Stimulated activated CD8-positive, alpha-beta memory T cell treated with anti-CD3 and anti-CD28 coated beads, Interleukin-7, amount 100 ng/mL, for 48 hours (primary cell): ENCODE results near the gene VCL.
"Not testable (repeated sequence)": the region's sequence is repeated elsewhere in the genome, so short reads cannot be mapped to it uniquely, and the experiment has no call there.

Source experiments
- DNase-seq, 2 donors: peaks; one replicate each; pipeline ENCODE4 v3.0.0-alpha.2; 2020; ENCODE audit warnings: low read depth in 1 of 2; ENCODE audit errors: extremely low read depth in 1 of 2

The VCL gene

DNA sequence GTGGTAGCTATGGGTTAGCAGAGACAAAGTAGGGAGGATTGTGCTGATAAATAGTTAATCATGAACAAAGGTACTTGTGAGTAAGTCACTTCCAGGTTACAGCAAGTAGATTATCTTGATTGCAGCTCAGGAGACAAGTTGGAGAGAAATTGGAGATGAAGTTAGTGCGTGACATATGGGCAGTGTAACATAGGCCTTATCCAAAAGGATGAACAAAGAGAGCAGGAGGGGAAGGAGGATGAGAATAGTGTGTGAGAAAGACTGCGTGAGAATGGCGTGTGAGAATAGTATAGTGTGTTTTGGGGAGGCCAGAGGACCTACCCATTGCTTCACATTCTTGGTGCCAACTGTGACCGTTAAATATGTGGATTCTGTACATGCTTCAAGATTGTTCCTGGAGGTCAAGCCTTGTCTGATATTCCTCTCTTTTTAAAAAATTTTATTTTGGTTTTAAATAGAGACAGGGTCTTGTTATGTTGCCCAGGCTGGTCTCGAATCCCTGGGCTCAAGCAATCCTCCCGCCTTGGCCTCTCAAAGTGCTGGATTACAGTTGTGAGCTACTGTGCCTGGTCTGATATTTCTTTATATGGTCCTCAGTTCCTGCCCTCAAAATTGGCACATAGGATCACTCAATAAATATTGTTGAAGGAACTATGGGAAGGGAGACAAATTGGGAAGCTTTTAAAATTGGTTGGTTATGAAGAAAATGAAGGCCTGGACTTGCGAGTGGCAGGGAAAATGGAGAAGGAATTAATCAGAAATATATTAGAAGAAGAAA is 3.2 kb downstream of the VCL start:
- no peak for DNase-seq

DNA sequence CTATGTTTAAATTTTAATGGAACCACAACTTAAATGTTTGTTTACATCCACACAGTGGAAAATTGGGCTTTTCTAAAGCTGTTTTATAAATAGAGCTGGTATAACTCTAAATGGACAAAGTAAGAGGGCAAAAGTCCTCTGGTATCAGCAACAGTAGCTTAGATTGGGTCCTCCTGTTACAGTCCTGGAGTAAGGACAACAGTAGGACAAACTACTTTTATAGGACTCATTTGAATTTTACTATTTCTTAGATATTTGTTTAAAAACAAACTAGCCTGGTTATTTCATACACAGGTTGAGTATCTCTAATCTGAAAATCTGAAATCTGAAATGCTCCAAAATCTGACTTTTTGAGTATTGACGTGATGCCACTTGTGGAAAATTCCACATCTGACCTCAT is 8.4 kb downstream of the VCL start:
- no peak for DNase-seq

DNA sequence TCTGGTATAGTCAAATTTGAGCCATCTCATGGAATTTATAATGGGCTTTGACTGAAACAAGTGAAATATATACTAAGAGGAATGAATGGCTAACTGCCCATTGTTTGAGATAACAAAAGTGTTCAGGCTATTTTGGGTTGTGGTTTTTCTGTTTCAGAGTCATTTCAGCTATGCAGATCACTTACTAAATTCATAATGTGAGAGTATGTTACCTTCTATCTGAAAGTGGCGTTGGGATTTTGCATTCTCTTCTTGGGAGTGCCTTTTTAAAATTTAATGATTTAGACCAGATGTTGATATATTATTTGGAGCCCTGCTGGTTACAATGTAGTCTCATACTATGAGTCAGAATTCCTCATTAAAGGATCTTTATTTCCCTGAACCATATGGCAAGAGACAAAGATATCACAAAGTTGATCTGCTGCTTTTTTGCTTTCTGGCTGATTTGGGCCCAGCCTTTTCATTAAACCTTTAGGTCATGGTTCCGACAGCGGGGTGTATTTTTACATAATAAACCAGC is 10.4 kb downstream of the VCL start:
- DNase-seq = no peak

DNA sequence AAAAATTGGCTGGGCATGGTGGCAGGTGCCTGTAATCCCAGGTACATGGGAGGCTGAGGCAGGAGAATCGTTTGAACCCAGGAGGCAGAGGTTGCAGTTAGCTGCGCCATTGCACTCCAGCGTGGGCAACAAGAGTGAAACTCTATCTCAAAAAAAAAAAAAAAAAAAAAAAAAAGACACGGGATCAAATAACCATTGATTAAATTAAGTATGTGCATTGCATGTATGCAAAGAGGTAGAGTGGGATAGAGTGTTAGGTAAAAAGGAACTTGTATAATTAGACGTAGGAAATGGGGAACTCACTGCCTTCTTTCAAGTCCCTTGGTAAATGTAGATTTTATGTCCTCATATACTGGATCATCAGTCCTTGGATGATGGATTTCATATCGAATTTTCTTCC is 13.1 kb downstream of the VCL start:
- no peak for DNase-seq

DNA sequence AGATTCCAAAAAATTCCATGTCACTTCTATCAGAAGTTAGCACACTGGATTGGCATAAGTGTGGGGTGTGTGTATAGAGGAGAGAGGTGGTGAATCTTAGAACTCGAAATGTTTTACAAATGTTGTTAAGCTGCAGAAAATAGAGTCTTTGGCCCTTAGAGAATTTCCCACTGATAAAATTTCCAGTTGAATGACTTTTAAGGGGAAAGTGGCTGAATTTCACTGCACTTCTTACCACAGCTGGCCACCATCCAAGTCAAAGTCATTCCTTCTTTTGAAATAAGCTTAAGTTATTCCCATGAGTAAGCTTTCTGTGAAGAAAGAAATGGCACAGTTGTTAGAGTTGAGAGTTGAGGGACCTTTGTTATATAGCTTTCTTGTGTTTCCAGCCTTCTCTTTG is 13.9 kb downstream of the VCL start:
- no peak for DNase-seq

DNA sequence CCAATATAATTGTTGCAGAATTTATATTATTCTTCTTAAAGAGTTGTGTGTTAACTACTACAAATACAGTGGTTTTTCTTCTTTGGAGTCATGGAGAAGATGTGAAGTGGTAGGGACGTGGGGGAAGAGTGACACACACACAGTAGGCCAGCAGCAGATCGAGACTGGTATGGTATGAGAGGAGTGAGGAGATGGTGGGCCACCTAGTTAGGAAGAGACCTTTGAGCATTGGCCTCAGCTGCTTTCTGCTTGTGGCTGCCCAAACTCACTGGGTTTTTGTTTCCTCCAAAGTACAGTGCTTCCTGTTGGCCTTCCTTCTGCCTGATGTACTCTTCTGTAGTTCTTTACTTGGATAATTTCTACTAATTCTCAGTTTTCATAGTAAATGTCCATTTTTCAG is 14.6 kb downstream of the VCL start:
- no peak for DNase-seq

DNA sequence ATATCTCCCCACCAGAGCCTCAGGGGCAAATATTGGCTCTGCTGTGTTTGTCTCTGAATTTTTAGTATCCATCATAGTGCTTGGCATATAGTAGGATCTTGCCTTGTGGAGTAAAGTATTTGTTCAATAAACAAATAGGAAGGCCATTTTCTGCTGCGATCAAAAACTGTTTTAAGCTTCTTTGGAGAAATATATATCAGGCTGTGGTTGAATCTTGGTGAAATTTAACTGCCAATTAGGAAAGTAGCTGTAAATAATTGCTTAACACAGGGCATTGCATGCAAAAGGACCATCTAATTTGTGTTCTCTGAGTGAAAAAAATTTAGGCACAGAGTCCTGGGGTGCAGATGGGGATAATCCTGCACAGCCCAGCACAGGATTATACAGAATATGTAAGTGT is 15.1 kb downstream of the VCL start:
- no peak for DNase-seq

DNA sequence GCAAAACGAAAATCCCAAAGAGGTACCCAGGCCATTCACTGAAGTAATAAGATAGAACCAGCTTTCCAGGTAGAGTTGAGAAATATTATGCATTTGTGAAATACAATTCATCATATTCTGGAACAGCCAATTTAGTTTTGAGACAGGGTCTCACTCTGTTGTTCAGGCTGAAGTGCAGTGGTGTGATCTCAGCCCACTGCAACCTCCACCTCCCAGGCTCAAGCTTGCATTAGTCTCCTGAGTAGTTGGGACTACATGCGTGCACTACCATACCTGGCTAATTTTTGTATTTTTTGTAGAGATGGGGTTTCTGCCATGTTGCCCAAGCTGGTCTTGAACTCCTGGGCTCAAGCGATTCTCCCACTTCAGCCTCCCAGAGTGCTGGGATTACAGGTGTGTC is 16.7 kb downstream of the VCL start:
- DNase-seq = not testable (repeated sequence)

DNA sequence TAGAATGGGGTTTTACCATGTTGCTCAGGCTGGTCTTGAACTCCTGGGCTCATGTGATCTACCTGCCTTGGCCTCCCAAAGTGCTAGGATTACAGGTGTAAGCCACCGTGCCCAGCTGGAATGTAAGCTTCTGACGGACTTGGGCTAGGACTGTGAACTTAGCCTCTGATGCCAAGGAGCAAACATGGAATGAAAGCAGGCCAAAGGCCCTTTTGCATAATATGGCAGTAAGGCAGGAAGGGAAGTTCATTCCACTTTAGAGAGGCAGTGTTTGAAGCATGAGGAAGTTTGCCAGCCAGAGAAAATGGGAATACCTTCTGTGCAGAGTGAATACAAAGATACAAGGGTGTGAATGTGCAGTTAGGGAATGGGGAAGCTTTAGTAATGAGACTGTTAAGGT is 20.3 kb downstream of the VCL start:
- DNase-seq = no peak

DNA sequence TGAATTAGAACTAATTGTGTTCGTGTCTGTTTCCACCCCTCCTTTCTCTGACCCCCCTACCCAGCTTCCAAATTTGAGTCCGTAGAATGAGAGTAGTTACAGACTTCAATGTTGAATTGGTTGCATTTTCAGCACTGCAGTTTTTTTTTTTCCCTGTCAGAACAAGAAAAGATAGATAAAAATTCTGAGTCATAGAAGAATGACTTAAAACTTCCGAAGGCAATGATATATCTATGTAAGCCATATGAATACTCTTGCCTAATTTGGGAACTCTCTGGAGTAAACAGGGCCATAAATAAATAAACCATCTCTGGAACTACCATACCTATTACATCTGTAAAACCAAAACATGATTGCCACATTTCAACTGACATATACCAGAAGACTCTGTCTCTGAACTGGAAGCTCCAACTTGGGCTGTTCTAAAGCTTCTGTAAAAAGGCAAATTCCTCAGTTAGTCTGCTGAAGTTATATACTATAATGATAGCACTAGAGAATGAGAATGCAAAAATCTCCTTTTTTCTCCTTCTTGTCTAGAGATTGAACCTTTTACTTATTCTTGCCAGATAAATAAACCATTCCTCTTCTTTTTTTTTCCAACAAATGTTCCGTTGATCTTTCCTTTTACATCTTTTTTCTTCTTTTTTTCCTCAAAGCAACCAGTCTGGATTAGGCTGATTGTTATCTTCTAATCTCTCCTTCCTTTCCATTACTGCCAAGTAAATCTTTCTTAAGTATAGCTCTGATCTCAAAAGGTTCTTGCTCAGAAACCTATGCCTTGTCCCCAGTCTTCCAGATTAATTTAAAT is 23.5 kb downstream of the VCL start:
- no peak for DNase-seq

DNA sequence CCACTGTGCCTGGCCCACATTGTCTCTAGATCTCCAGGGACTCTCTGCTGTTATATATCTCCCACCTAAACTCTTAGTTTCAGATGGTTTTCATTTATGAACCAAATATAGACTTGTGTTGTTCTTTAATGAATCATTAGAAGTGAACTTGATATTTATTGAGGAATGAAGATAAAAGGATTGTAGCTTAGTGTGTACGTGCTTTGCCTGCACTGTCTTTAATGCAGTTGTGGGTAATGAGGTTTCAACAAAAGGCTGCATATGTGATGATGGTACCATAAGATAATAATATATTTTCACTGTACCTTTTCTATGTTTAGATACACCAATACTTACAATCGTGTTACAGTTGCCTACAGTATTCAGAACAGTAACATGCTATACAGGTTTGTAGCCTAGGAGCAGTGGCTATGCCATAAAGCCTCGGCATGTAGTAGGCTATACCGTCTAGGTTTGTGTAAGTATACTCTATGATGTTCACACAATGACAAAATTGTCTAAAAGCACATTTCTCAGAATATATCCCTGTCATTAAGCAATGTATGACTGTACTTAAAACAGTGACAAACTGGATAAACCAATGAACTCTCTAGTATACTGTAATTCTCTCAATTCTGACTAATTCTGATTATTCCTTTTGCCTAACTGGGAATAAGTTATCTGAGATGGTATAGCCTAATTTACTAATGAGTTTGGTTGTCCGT is 25.2 kb downstream of the VCL start:
- DNase-seq = no peak

DNA sequence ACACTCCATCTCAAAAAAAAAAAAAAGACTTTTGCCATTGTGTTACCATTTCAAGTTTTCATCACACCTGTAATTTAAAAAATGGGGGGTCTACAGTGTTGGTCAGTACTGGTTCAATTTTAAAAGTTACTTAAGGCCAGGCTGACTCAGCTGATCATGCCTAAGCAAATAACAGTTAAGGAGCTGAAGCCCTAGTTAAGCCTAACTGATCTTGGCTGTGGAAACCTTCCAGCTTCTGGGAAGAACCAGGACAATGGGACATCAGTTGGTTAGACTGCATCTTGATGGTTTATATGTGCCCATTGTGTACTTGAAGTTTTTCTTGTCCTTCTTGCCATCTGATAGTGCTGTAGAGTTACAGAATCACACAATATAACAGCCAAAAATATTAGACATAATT is 26.7 kb downstream of the VCL start:
- DNase-seq = no peak

DNA sequence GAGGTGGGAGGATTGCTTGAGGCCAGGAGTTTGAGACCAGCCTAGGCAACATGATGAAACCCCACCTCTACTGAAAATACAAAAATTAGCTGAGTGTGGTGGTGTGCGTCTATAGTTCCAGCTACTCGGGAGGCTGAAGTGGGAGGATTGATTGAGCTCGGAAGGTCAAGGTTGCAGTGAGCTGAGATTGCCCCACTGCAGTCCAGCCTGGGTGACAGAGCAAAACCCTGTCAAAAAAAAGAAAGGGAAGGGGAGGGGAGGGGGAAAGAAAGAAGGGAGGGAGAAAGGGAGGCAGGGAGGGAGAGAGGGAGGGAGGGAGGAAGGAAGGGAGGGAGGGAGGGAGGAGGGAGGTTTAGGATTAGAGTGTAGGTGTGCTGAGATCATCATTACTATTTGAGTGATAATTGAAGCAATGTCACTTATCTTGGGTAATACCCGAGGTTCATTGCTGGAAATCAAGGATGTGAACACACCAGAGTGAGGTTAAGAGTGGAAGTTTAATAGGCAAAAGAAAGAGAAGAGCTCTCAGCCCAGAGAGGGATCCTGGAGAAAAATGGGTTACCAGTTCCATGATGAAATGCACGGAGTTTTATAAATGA is 27.6 kb downstream of the VCL start:
- DNase-seq = no peak

DNA sequence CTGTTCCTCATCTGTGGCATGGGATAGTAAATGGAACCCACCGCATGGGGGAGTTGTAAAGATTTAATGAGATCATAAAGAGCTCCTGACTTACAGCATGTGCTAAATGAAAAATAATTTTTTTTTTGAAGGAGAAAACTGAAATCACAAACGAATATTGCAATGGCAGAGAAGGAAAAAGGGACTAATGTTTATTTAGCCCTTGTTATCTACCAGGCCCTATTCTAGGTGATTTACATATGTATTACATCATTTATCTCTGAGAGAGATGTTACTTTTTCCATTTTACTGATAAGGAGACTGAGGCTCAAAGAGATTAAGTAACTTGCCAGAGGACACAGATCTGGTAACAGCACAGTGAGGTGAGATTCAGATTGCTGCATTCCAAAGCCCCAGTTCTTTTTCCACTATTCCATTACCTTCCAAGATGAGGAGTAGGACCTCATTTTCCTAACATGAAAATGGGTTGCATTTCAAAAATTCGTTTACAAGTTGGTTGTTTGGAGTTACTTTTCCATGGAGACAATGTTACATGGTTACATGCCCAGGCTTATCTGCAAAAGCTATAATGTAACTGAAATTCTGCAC is 28.6 kb downstream of the VCL start:
- no peak for DNase-seq

DNA sequence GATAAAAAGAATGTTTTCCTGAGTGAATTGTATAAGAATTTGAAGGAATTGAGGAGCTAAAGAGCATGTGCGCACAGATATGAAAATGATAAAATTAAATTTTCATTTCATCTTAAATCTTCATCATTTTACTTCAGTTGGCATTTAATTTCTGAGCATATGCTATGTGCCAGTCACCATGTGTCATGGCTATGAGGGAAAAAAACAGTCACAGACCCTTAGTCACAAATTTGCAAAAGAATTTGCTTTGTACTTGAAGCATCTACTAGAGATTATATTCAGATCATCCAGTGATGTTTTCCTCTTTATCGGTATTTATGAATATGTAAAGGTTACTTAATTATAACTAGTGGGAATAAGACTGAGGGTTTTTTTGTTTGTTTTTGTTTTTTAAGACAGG is 29.8 kb downstream of the VCL start:
- DNase-seq = no peak

DNA sequence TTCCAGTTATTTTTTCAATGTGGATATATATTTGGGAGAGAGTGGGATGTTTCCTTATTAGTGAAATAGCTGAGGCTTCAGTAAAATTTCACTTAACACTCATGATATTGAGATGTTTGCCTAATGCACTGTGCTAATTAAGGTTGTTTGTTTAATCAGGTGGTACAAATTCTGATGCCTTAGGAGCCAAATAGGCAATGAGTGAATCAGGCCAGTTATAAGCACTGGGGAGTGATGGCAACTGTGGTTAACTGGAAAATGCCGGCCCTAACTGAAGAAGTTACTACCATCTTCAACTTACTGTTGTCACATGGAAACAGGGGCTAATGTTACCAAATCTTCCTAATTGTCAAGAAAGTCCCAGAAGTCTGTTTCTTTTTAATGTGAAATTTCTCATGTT is 32.0 kb downstream of the VCL start:
- DNase-seq = no peak

DNA sequence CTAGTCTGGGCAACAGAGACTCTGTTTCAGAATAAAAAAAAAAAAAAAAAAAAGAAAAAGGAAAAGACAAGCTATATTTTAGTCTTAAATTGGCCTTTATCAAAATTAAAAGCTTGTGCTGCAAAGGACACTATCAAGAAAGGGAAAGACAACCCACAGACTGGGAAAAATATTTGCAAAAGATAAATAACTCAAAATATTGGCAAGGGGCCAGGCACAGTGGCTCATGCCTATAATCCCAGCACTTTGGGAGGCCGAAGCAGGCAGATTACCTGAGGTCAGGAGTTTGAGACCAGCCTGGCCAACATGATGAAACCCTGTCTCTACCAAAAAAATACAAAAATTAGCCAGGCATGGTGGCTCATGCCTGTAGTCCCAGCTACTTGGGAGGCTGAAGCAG is 34.3 kb downstream of the VCL start:
- not testable (repeated sequence) for DNase-seq

DNA sequence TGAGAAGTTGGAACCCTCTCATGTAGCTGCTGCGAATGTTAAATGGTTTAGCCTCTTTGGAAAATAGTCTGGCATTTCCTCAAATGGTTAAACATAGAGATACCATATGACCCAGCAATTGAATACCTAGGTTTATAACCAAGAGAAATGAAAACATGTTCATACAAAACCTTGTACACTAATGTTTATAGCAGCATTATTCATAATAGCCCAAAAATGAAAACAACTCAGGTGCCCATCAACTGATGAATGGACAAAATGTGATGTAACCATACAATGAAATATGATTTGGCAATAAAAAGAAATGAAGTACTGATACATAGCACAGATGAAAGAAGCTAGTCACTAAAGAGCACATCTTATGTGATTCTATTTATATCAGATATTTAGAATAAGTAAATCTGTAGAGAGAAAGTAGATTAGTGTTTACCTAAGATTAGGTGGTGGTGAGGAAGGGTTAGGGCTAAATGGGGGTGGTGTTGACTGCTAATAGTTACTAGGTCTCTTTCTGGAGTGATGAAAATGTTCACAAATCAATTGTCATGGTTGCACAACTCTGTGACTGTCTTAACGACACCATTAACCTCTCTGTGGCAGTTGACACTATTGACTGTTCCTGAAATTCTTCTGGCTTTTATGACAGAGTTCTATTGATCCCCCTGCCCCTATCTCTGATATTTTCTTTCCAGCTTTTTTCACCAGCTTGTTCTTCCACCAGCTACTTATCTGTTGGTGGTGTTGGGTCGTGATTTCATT is 35.2 kb downstream of the VCL start:
- no peak for DNase-seq

DNA sequence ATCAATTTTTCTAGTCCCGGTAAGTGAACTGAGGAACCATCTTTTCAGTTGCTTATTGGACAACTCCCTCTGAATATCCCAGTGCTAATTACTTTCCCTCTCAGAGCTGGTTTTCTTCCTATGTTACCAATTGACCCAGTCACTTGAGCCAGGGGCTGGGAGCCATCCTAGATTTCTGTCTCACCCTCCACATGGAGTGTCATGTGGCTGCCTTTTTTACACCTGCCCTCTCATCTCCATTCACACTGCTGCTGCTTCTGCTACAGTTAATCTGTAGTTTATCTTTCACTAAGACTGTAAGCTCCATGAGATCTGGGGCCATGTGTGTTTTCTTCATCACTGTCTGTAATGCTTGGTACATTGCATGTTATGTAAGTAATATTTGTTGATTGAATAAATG is 35.8 kb downstream of the VCL start:
- no peak for DNase-seq

DNA sequence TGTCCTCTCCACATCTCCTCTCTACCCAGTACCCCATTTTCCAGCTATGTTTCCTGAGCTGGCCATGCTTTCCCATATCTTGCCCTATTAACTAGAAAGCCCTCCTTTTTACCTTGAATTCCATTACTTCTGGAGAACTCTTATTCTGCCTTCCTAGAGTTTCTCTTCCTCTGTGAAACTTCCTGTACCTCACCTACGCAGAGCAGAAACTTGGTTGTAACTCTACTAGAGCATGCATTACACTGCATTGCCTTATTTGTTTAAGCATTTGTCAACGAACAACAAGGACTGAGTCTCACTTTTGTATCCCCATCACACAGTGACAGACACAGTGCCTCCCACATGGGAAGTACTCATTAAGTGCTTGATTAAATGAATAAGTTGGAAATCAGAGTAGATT is 36.4 kb downstream of the VCL start:
- DNase-seq = no peak
